K562 (cell line): ENCODE data around the gene ZSWIM4. TPM values are rescaled to one million over a fixed set of nuclear protein-coding genes. Genes with fewer than 3 reads are reported as not detected.

Experiments used
- CHD4 ChIP-seq: fragments of 200-600 bp; sonication (generic); IDR thresholded peaks from 3 replicates; pipeline ENCODE4 v1.6.1; 2012; ENCODE audit warnings: low read depth, mild to moderate bottlenecking, mixed read lengths, low read length, inconsistent platforms; ENCODE audit not compliant: insufficient read depth, insufficient replicate concordance, poor library complexity, severe bottlenecking
- FOXA3 ChIP-seq, 2 experiments: fragments of 450-650 bp in 1 of 2; sonication (generic) in 1 of 2; formaldehyde crosslinking; IDR thresholded peaks in 1 of 2; conservative IDR thresholded peaks in 1 of 2; 2 replicates each; pipeline versions ENCODE4 v1.4.0 to v1.8.0; 2020 to 2022; ENCODE audit warnings: mild to moderate bottlenecking in 2 of 2, missing genetic modification reagents in 1 of 2
- GABPB2 ChIP-seq: fragments of 250-450 bp; sonication (Bioruptor Pico); conservative IDR thresholded peaks from 2 replicates; pipeline ENCODE4 v1.5.1; 2021; ENCODE audit warnings: mild to moderate bottlenecking
- RBM25 ChIP-seq: fragments of 200-400 bp; formaldehyde crosslinking; IDR thresholded peaks from 2 replicates; pipeline ENCODE4 v1.6.1; 2018; ENCODE audit warnings: low read length, low read depth, moderate library complexity; ENCODE audit not compliant: severe bottlenecking
- SAP30 ChIP-seq: fragments of 200-600 bp; sonication (generic); IDR thresholded peaks from 2 replicates; pipeline ENCODE4 v1.6.1; 2012; ENCODE audit warnings: borderline replicate concordance, low read depth, mild to moderate bottlenecking, moderate library complexity, low read length, control low read depth, inconsistent platforms; ENCODE audit not compliant: insufficient read depth, poor library complexity, severe bottlenecking
- TEAD1 ChIP-seq, 2 experiments: fragments of 450-650 bp in 1 of 2; sonication (generic) in 1 of 2; formaldehyde crosslinking; IDR thresholded peaks; 2 replicates each; pipeline versions ENCODE4 v1.4.0 to v1.8.0; 2020 to 2022; ENCODE audit warnings: mild to moderate bottlenecking in 2 of 2, missing genetic modification reagents in 1 of 2
- YY1 ChIP-seq, 3 experiments: IDR thresholded peaks; 2 replicates each; pipeline ENCODE4 v1.6.1; 2011; ENCODE audit warnings: low read length in 2 of 3, mild to moderate bottlenecking in 2 of 3, moderate library complexity in 2 of 3, borderline replicate concordance in 1 of 3, control low read depth in 1 of 3, low read depth in 1 of 3; ENCODE audit not compliant: insufficient read depth in 3 of 3, insufficient replicate concordance in 2 of 3, control insufficient read depth in 1 of 3, insufficient read length in 1 of 3; ENCODE audit errors: extremely low read depth in 1 of 3
- ZNF324 ChIP-seq: fragments of 250-450 bp; sonication (Bioruptor Pico); IDR thresholded peaks from 2 replicates; pipeline ENCODE4 v1.4.0; 2020; ENCODE audit warnings: mild to moderate bottlenecking
- polyA plus RNA-seq, 8 experiments: library from polyadenylated mRNA; depleted of rRNA in 4 of 8; stranded (reverse) in 5 of 8; unstranded in 3 of 8; fragments of >200 nt; fragmentation: Nextera tagmentation in 2 of 8; fragmentation: Illumina TruSeq in 1 of 8; extraction: Ambion mirVana in 2 of 8; extraction: Trizol in 1 of 8; gene quantifications; 2 replicates each; pipeline versions ENCODE4 v1.2.1 to v1.2.3, GENCODE V29; 2011 to 2014; ENCODE audit warnings: inconsistent platforms in 1 of 8, missing spikeins in 1 of 8
- total RNA-seq, 7 experiments: library from RNA; depleted of rRNA in 6 of 7; stranded (reverse); fragments of >200 nt in 6 of 7; fragmentation: Illumina TruSeq in 2 of 7; extraction: Trizol in 2 of 7; gene quantifications; 2 replicates each; pipeline versions ENCODE4 v1.2.1 to v1.2.3, GENCODE V29; 2011 to 2021; ENCODE audit warnings: low replicate concordance in 1 of 7
- TF ChIP-seq, protein P1 (sequence below): sonication (generic); formaldehyde crosslinking; IDR thresholded peaks from 2 replicates; pipeline ENCODE4 v1.8.0; 2022; ENCODE audit warnings: missing genetic modification reagents, mild to moderate bottlenecking, moderate library complexity, borderline replicate concordance

ZSWIM4 gene
- total and polyA plus RNA-seq, 9 of the 15 experiments (the other 6 are each of a cell fraction or from before 2014, with no cell fraction given): 0.25 to 3.7 (median 0.79) TPM; not detected in 2

DNA sequence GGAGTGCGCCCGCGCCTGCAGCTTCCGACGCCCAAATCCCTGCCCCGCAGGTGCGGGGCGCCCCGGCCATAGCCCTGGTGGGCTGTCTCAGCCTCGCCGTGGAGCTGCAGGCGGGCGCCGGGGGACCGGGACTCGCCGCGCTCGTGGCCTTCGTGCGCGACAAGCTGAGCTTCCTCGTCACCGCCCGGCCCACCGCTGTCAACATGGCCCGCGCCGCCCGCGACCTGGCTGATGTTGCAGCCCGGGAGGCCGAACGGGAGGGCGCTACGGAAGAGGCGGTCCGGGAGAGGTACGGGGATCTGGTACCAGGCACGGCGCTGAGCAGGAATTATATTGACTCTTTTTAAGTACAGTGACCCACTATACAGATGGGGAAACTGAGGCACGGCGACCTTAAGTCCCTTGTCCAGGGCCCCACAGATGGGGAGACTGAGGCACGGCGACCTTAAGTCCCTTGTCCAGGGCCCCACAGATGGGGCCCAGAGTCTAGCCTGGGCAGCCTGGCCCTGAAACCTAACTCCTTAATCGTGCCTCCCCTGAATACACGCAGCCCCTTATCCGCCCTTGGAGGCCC is 30.3 kb upstream of the ZSWIM4 start (continued):
- TF ChIP-seq FOXA3 (CRISPR knock-in tag; conservative IDR thresholded peaks at IDR 0.05 in 1 of 2, IDR thresholded peaks at IDR 0.05 in 1 of 2) (peak in 1 of 2 experiments; percentile 71; a peak in 1 of 4 replicates), YY1 (IDR thresholded peaks at IDR 0.05; ENCODE audit: borderline replicate concordance in 1 of 3, control insufficient read depth in 1 of 3, extremely low read depth in 1 of 3, insufficient read depth in 3 of 3, insufficient read length in 1 of 3, insufficient replicate concordance in 2 of 3, low read depth in 1 of 3, low read length in 2 of 3) (peak in 1 of 3 experiments; percentile 14), GABPB2 (no peak), TEAD1 (CRISPR knock-in tag; IDR thresholded peaks at IDR 0.05) (no peak), ZNF324 (CRISPR knock-in tag) (no peak), RBM25 (peak; percentile 28), CHD4 (peak; percentile 10), SAP30 (peak; percentile 4)
- TF ChIP-seq, protein P1, sequence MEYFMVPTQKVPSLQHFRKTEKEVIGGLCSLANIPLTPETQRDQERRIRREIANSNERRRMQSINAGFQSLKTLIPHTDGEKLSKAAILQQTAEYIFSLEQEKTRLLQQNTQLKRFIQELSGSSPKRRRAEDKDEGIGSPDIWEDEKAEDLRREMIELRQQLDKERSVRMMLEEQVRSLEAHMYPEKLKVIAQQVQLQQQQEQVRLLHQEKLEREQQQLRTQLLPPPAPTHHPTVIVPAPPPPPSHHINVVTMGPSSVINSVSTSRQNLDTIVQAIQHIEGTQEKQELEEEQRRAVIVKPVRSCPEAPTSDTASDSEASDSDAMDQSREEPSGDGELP (CRISPR knock-in tag): peak; percentile 2; the same call in 1 of the 2 replicates
